GM19324 (cell line): Measurements from ENCODE around the gene PLXNA3.

ENCODE experiments used
- ATAC-seq: cut with Tn5 transposase; IDR thresholded peaks from one replicate; pipeline ENCODE4 v1.9.1; 2021; ENCODE audit warnings: mild to moderate bottlenecking, moderate library complexity; ENCODE audit not compliant: unreplicated experiment, low FRiP score

The PLXNA3 gene

GRCh38 chrX:154434394-154435168 is 23.5 kb upstream of the PLXNA3 start:
- no peak for ATAC-seq

- no peak for ATAC-seq
Measured at GRCh38 chrX:154435171-154435733, 22.8 kb upstream of the PLXNA3 start.

GRCh38 chrX:154436374-154436982 is 21.6 kb upstream of the PLXNA3 start:
- ATAC-seq = peak; percentile 33

GRCh38 chrX:154436983-154437752 is 20.9 kb upstream of the PLXNA3 start, which contains the start of gene GDI1:
Gene GDI1, plus strand, starts transcription at chrX:154437154. Its CDS starts 101 bp downstream, at chrX:154437255.
- peak; percentile 40 for ATAC-seq

- no peak for ATAC-seq
Measured at GRCh38 chrX:154437971-154438893, 19.8 kb upstream of the PLXNA3 start.

- no peak for ATAC-seq
Measured at GRCh38 chrX:154439841-154440240, 18.2 kb upstream of the PLXNA3 start.

GRCh38 chrX:154440623-154441357 is 17.3 kb upstream of the PLXNA3 start:
- no peak for ATAC-seq

GRCh38 chrX:154441564-154441963 is 16.5 kb upstream of the PLXNA3 start:
- ATAC-seq = no peak

- no peak for ATAC-seq
Measured at GRCh38 chrX:154441984-154442707, 15.9 kb upstream of the PLXNA3 start.

- ATAC-seq = no peak
Measured at GRCh38 chrX:154443479-154443910, 14.6 kb upstream of the PLXNA3 start.

GRCh38 chrX:154443992-154444754 is 13.9 kb upstream of the PLXNA3 start, which contains the start of gene FAM50A:
Gene FAM50A, plus strand, starts transcription at chrX:154444141. Its CDS starts 95 bp downstream, at chrX:154444236.
- ATAC-seq = peak; percentile 76

- ATAC-seq = no peak
Measured at GRCh38 chrX:154444755-154445246, 13.3 kb upstream of the PLXNA3 start.

GRCh38 chrX:154445776-154446175 is 12.3 kb upstream of the PLXNA3 start:
- no peak for ATAC-seq

- ATAC-seq = no peak
Measured at GRCh38 chrX:154446430-154446829, 11.7 kb upstream of the PLXNA3 start.

- ATAC-seq = no peak
Measured at GRCh38 chrX:154448484-154448883, 9.6 kb upstream of the PLXNA3 start.

- ATAC-seq = no peak
Measured at GRCh38 chrX:154449618-154450017, 8.5 kb upstream of the PLXNA3 start.

GRCh38 chrX:154450312-154450711 is 7.8 kb upstream of the PLXNA3 start:
- no peak for ATAC-seq
